NCI-H748 (cell line): ENCODE results near the gene SIGLEC6.

ENCODE experiments used
- DNase-seq: peaks from one replicate; lab custom pipeline; 2025; ENCODE audit not compliant: unreplicated experiment; lab: John Stamatoyannopoulos, UW

The SIGLEC6 gene

DNA sequence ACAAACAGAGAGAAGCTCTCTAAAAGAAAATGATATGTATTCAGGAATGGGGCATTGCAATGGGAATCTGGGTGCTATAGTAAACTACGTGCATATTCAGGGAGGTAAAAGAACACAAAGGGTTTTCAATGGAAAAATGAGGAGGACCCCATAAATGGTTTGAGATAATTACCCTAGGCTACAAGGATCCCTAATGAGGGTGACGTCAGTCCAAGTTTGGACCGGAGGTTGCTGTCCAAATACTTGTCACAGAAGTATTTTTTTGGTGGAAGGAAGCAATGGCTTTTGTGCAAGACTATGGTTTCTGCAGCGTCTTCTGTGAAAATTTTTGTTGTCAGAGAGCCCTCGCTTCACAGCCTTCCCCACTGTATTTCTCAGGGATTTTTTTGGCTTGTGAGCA lies 54.1 kb downstream of the SIGLEC6 start:
- no peak for DNase-seq

DNA sequence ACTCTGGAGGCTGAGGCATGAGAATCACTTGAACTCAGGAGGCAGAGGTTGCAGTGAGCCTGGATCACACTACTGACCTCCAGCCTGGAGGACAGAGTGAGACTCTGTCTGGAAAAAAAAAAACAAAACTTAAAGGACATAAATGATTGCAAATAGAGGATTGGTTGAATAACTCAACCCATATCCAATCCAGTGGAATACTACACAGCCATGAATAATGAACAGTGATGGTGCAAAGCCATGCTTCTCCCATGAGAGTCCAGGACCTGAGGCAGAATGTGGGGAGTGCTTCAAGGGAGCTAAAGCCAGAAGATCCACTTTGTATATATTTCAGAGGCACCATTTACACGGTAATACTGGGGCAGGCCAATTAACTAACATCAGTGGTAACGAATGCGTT lies 55.3 kb downstream of the SIGLEC6 start:
- no peak for DNase-seq

DNA sequence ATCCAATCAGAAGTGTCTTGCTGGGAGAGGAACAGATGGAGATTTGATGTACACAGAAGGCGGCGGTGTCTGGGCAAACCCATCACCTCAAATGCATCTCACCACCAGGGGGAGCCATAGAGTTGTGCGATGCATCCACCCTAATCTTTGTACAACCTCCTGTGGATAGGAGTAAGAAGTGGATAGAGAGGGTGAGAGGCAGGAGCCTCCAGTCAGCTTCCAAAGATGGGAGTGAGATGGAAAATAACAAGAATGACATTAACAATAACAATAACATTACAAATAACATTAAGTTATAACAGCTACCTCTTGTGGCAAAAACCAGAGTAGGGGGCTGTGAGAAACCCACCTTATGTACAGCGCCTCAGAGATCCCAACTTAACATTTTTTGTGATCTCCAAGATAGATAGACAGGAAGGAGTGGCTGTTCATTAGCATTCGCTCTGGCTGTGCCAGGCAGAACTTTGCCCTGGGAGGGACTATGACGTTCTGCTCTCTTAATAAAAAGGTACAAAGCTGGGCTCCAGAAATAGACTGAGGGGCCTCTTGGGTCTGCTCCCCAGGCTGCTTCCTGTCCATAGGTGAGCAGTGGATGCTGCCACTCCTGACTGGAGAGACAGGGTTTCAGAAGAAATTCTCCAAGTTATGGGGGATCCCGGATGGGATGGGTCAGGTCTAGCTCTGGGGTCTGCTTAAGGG lies 58.3 kb downstream of the SIGLEC6 start:
- DNase-seq: peak; percentile 60

DNA sequence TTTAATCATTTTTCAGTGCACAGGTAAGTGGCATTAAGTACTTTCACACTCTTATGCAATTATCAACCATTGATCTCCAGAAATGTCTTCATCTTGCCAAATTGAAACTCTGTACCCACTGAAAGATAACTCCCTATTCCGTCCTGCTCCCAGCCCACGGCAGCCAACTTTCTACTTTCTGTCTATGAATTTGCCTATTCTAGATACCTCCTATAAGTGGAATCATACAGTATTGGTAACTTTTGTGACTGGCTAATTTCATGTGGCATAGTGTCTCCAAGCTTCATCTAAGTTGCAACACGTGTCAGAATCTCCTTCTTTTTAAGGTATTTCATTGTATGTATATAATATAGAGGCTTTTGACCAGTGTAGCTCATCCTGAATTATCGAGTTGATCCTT lies 58.9 kb downstream of the SIGLEC6 start:
- no peak for DNase-seq

DNA sequence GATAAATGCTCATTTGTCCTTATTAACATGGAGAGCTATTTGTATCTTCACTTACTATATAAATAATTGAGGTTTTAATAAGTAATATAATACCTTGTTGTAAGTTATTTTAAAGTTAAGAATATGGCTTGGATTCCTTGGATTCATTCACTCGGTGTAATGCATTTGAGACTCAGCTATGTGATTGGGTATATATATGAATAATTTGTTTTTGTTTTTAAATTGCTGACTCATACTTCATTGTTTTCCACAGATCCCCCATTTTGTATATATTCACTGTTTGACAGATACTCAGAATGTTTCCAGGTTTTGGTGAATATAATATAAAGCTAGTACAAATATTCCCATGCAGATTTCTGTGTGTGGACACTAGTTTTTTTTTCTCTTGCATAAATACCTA lies 59.9 kb downstream of the SIGLEC6 start:
- DNase-seq: no peak

DNA sequence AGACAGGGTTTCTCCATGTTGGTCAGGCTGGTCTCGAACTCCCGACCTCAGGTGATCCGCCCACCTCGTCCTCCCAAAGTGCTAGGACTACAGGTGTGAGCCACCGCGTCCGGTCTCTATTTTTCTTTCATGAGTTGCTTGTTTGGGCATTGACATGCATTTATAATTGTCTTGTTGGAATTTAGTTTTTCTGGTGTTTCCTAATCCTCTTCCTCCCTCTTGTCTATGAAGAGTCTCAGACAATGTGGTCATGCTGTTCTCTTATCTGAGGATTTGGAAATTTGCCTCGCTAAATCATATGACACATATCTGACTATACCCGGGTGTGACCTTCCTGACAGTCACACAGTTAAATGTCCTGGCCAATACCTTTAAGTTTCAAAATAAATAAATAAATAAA lies 60.5 kb downstream of the SIGLEC6 start:
- no peak for DNase-seq

DNA sequence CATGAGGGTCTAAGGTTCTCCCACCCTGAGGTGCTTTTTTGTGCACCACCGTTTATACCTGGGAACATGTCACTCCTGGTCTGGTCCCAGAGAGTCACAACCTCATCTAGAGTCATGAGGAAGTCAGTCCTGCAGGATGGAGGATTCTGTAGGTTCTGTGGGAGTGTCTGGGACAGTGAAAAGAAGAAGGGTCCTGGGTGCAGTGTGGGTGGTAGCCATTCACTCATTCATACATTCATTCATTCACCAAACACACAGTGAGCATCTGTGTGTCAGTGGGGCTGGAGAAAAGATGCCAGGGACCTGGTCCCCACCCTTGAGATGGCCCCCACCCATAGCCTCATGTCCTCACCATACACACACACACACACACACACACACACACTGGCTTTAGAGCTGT lies 61.8 kb downstream of the SIGLEC6 start:
- DNase-seq: no peak

DNA sequence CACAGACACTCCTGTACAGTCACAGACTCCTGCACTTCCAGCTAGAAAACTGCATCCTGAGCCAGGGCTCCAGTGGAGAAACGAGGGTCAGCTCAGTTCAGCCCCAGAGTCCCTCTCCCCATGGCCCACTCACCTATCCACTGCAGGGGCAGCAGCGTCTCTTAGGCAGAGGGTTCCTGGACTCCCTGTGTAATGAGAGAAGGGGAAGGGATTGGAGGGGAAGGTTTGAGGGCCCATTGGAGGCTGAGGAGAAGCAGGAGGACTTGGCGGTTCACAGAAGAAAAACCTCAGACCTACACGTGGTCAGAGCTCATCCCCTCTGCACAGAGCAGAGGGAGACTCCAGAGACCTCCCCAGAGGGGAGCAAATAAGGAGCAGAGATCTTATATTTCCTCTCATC lies 62.3 kb downstream of the SIGLEC6 start:
- DNase-seq: no peak

DNA sequence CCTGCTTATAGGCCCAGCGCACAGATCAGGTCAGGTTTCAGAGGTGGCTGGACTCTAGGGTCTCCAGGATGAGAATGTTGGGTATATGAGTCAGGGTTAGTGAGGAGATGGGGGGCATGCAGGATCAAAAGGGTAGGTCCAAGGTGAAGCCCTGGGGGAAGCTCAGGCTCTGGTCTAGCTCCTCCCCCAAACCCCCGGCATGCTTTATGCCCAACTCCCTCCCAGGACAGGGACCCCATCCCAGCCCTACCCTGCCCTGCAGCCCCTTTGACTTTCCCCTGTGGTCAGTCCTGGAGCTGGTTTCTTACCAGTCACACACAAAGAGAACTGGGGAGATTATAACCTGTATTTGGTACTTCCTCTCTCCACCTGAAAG lies 62.9 kb downstream of the SIGLEC6 start:
- no peak for DNase-seq

DNA sequence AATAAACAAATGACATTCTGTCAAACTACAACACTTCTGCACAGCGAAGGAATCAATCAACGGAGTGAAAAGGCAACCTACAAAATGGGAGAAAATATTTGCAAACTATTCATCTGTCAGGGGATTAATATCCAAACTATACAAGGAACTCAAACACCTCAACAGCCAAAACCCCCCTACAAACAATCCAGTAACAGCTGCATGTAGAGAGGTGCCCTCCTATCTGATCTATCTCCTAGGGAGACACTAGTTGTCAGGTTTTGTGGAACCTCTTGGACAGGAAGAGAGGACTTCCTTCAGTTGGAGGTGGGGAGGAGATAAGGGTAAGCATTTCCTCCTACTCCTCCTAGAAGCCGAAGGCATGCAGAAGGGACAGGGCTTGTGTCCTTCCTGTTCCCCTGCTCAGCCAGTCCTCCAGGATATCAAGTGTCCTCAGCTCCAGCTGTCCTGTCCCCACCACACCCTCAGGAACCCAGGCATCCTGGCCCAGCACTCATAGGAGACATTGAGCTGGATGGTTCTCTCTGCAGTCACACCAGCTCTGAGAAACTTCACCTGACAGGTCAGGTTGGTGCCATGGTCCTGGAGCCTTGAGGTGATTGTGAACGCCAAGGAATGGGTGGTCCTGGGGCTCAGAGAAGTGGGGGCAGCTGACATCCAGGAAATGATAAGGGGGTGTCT lies 63.5 kb downstream of the SIGLEC6 start:
- DNase-seq: no peak
